Activated T-cell treated with anti-CD3 and anti-CD28 coated beads for 1 hour (primary cell): Measurements from ENCODE around the gene METTL26.

Experiments
- DNase-seq: peaks from one replicate; pipeline ENCODE4 v3.0.0-alpha.2; 2020; ENCODE audit warnings: low read depth

Gene METTL26

GRCh38 chr16:674968-675883, 39.1 kb upstream of the METTL26 start, which contains the start of gene RHBDL1:
Gene RHBDL1, plus strand, starts transcription at chr16:675671. Its CDS starts 120 bp downstream, at chr16:675791.
- DNase-seq: no peak

GRCh38 chr16:674214-674881, 38.2 kb upstream of the METTL26 start:
- no peak for DNase-seq

- no peak for DNase-seq
Observed at GRCh38 chr16:673399-673991, 37.4 kb upstream of the METTL26 start.

- no peak for DNase-seq
Observed at GRCh38 chr16:672851-673250, 36.7 kb upstream of the METTL26 start.

- no peak for DNase-seq
Observed at GRCh38 chr16:672371-672770, 36.3 kb upstream of the METTL26 start.

GRCh38 chr16:671353-672131, 35.4 kb upstream of the METTL26 start:
- DNase-seq: no peak

GRCh38 chr16:670485-671352, 34.6 kb upstream of the METTL26 start:
- DNase-seq: no peak

GRCh38 chr16:669666-670065, 33.6 kb upstream of the METTL26 start:
- DNase-seq: no peak

GRCh38 chr16:668519-669171, 32.5 kb upstream of the METTL26 start:
- no peak for DNase-seq

- DNase-seq: peak; percentile 91
Observed at GRCh38 chr16:667780-668518, 31.8 kb upstream of the METTL26 start, which contains the start of gene RHOT2. Gene RHOT2, plus strand, starts transcription at chr16:668132. Its CDS starts 68 bp downstream, at chr16:668200.

GRCh38 chr16:667113-667779, 31.1 kb upstream of the METTL26 start:
- DNase-seq: no peak

GRCh38 chr16:666572-666971, 30.5 kb upstream of the METTL26 start:
- no peak for DNase-seq

GRCh38 chr16:662597-662996, 26.5 kb upstream of the METTL26 start:
- DNase-seq: no peak

GRCh38 chr16:662095-662494, 26.0 kb upstream of the METTL26 start:
- DNase-seq: no peak

- DNase-seq: no peak
Observed at GRCh38 chr16:661184-661821, 25.2 kb upstream of the METTL26 start.

- DNase-seq: peak; percentile 52
Observed at GRCh38 chr16:660459-661183, 24.5 kb upstream of the METTL26 start.

- DNase-seq: no peak
Observed at GRCh38 chr16:660132-660458, 24.0 kb upstream of the METTL26 start.

- DNase-seq: no peak
Observed at GRCh38 chr16:659618-660017, 23.5 kb upstream of the METTL26 start.
